DND-41 (cell line): ENCODE results near the gene DENND1A.

Experiments
- ATAC-seq: fragments of 200-7000 bp; cut with Tn5 transposase; 3 replicates; pipeline ENCODE4 v1.9.1; 2021; ENCODE audit warnings: low read depth; ENCODE audit not compliant: insufficient read depth
- DNase-seq: peaks from one replicate; pipeline ENCODE4 v3.0.0-alpha.2; 2020
- H2AFZ ChIP-seq: 2 replicates; pipeline ENCODE4 v1.6.0; 2012; ENCODE audit warnings: low read depth, low read length
- H3K27ac ChIP-seq: 2 replicates; pipeline ENCODE4 v1.5.1; 2012; ENCODE audit warnings: low read length, inconsistent platforms
- H3K27me3 ChIP-seq: fragments of 200-600 bp; sonication (generic); 2 replicates; pipeline ENCODE4 v1.6.0; 2012; ENCODE audit warnings: low read length, mild to moderate bottlenecking, inconsistent platforms; ENCODE audit not compliant: insufficient read depth, poor library complexity
- H3K36me3 ChIP-seq: 2 replicates; pipeline ENCODE4 v1.5.1; 2012; ENCODE audit warnings: low read length, inconsistent platforms; ENCODE audit not compliant: insufficient read depth
- H3K4me1 ChIP-seq: 2 replicates; pipeline ENCODE4 v1.5.1; 2012; ENCODE audit warnings: mild to moderate bottlenecking, low read length; ENCODE audit not compliant: insufficient read depth
- H3K4me2 ChIP-seq: 2 replicates; pipeline ENCODE4 v1.6.0; 2012; ENCODE audit warnings: mild to moderate bottlenecking, moderate library complexity, low read length, inconsistent platforms; ENCODE audit not compliant: insufficient read depth
- H3K4me3 ChIP-seq, 2 experiments: fragments of 200-600 bp in 1 of 2; shearing (Covaris generic) in 1 of 2; 2 replicates each; pipeline ENCODE4 v1.5.1; 2012 to 2016; ENCODE audit warnings: inconsistent platforms in 2 of 2, low read length in 2 of 2, mild to moderate bottlenecking in 2 of 2, low read depth in 1 of 2, moderate library complexity in 1 of 2
- H3K79me2 ChIP-seq: 2 replicates; pipeline ENCODE4 v1.6.0; 2012; ENCODE audit warnings: low read length, inconsistent platforms; ENCODE audit not compliant: insufficient read depth
- H3K9ac ChIP-seq: 2 replicates; pipeline ENCODE4 v1.6.0; 2012; ENCODE audit warnings: low read depth, mild to moderate bottlenecking, inconsistent platforms, low read length, moderate library complexity
- H3K9me3 ChIP-seq: 2 replicates; pipeline ENCODE4 v1.5.1; 2012; ENCODE audit warnings: low read length, moderate library complexity, mild to moderate bottlenecking, inconsistent platforms; ENCODE audit not compliant: insufficient read depth, severe bottlenecking
- H4K20me1 ChIP-seq: 2 replicates; pipeline ENCODE4 v1.6.0; 2012; ENCODE audit warnings: low read length; ENCODE audit not compliant: insufficient read depth
- EZH2 ChIP-seq: IDR thresholded peaks from 3 replicates; pipeline ENCODE4 v1.6.1; 2012; ENCODE audit warnings: borderline replicate concordance, low read depth, mild to moderate bottlenecking, moderate library complexity, low read length, inconsistent platforms; ENCODE audit not compliant: severe bottlenecking
- TF ChIP-seq, protein P1 (sequence below): IDR thresholded peaks from 2 replicates; pipeline ENCODE4 v1.5.1; 2012; ENCODE audit warnings: borderline replicate concordance, low read length, moderate library complexity, mild to moderate bottlenecking; ENCODE audit not compliant: poor library complexity, severe bottlenecking; ENCODE audit errors: extremely low read depth

DENND1A gene

DNA sequence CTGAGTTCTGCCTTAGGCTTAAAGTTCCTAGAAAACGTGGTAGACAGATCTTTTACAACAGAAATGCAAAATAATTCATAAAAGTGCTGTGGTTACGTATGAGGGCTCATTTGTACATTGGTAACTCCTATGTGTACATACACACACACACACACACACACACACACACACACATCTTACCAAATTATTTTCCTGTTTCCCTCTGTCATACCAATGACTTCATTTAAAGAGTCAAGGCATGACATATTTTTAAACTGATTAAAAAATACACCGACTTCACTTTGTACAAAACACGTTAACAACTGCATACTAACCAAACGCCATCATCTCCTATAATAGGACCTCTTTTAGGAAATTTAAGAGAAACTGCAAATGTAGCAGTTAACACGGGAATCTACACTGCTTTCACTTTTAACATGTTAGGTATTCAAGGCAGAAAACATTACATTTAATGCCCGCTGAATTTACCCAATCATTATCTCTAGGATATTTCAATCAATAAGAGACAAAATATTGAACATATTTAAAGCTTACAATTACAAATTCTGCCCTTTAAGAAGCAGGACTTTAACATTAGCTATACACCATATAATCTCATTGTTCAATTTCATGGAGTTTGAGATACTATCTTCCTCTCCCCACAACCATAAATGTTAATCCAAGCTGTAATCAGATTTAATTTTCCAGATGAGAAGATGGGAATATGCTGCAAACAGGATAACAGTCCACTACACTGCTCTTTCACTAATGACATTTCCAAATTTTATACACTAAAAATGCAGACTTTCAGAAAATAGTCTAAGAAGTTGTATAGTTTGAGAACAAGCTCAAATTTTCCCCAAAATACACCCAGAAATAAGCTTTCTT is 133.1 kb downstream of the DENND1A start:
- Histone ChIP-seq H3K4me2 (no peak overlapping the region), H3K9ac (no peak overlapping the region), H3K79me2 (no peaks in the 10 kb centered on the region), H3K9me3 (no peaks in the 10 kb centered on the region), H3K4me3 (no peak overlapping the region), H3K4me1 (no peaks in the 10 kb centered on the region), H3K36me3 (no peaks in the 10 kb centered on the region), H4K20me1 (peaks cover 5% of the 10 kb centered on the region; the same call in 1 of the 2 replicates), H2AFZ (no peak overlapping the region), H3K27ac (no peak overlapping the region), H3K27me3 (no peaks in the 10 kb centered on the region)
- ATAC-seq (no peak), DNase-seq (no peak)
- TF ChIP-seq, protein P1, sequence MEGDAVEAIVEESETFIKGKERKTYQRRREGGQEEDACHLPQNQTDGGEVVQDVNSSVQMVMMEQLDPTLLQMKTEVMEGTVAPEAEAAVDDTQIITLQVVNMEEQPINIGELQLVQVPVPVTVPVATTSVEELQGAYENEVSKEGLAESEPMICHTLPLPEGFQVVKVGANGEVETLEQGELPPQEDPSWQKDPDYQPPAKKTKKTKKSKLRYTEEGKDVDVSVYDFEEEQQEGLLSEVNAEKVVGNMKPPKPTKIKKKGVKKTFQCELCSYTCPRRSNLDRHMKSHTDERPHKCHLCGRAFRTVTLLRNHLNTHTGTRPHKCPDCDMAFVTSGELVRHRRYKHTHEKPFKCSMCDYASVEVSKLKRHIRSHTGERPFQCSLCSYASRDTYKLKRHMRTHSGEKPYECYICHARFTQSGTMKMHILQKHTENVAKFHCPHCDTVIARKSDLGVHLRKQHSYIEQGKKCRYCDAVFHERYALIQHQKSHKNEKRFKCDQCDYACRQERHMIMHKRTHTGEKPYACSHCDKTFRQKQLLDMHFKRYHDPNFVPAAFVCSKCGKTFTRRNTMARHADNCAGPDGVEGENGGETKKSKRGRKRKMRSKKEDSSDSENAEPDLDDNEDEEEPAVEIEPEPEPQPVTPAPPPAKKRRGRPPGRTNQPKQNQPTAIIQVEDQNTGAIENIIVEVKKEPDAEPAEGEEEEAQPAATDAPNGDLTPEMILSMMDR, result no peak
- no peak for TF ChIP-seq EZH2

DNA sequence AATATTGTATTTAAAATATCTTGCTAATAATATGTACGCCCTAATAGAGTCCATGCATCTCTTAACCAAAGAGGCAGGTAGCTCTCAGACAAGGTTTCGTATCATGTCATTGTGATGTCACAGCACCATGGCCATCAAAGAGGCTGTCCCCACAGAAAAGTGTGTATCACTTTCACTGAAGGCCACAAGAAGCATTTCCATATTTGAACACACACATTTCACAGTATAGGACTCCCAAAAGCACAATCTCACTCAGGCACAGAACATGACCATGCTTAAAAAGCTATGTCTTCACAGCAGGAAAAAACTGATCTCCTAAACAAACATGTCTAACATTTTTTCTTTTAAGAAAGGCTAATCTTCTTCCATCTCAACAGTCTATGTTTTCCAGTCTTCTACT is 133.8 kb downstream of the DENND1A start:
- TF ChIP-seq, protein P1, result no peak
- TF ChIP-seq EZH2, result no peak
- Histone ChIP-seq H3K79me2 (no peaks in the 10 kb centered on the region), H3K36me3 (no peaks in the 10 kb centered on the region), H3K4me1 (no peaks in the 10 kb centered on the region), H3K4me2 (no peak overlapping the region), H3K27me3 (no peaks in the 10 kb centered on the region), H3K27ac (no peak overlapping the region), H3K9me3 (no peaks in the 10 kb centered on the region), H3K9ac (no peak overlapping the region), H2AFZ (no peak overlapping the region), H4K20me1 (peaks cover 5% of the 10 kb centered on the region; the same call in 1 of the 2 replicates), H3K4me3 (no peak overlapping the region)
- DNase-seq, result no peak
- ATAC-seq, result no peak

DNA sequence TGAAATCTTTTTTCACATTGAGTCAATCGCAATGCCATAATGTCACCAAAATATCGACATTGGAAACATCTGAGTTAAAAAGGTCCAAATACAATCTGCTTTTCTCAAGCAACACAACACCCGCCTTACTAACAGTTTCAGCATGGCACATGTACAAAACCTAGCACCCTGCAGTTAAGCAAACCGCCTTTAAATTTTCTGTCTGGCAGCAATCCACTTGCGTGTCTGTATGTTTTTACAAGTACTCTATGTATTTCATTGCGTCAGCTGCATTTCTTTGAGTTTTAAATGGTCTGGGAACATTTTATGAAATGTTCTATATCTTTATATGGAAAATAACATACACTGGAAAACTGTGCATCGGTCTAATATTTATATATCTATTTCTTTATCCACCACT is 134.6 kb downstream of the DENND1A start:
- Histone ChIP-seq H3K27ac (no peak overlapping the region), H3K79me2 (no peaks in the 10 kb centered on the region), H3K27me3 (no peaks in the 10 kb centered on the region), H3K4me2 (no peak overlapping the region), H3K4me1 (no peaks in the 10 kb centered on the region), H3K36me3 (no peaks in the 10 kb centered on the region), H4K20me1 (peaks cover 5% of the 10 kb centered on the region; the same call in 1 of the 2 replicates), H3K4me3 (no peak overlapping the region), H3K9ac (no peak overlapping the region), H3K9me3 (no peaks in the 10 kb centered on the region), H2AFZ (no peak overlapping the region)
- ATAC-seq, result no peak
- DNase-seq, result no peak
- TF ChIP-seq, protein P1, result no peak
